Activated CD8-positive, alpha-beta T cell treated with anti-CD3 and anti-CD28 coated beads, Interleukin-2, amount 10 ng/mL, durations not matched to agents 7 days and 5 days (primary cell): ENCODE measurements around the gene FAM200B. TPM values are rescaled to one million over a fixed set of nuclear protein-coding genes. Genes with fewer than 3 reads are reported as not detected.

Experiments used
- ATAC-seq: fragments of 150-1000 bp; cut with Tn5 transposase; one replicate; pipeline ENCODE4 v1.10.0; 2021; ENCODE audit warnings: moderate library complexity
- CTCF ChIA-PET: fragments of 350-600 bp; sonication (Branson Sonifier 250); formaldehyde crosslinking; loops from one replicate; lab custom pipeline; 2021; ENCODE audit warnings: antibody characterized with exemption; lab: Charles Lee
- POLR2A ChIA-PET: fragments of 350-600 bp; sonication (Branson Sonifier 250); formaldehyde crosslinking; loops from one replicate; lab custom pipeline; 2021; ENCODE audit warnings: antibody characterized with exemption; lab: Charles Lee
- DNase-seq: peaks from one replicate; pipeline ENCODE4 v3.0.0-alpha.2; 2020
- H3K27ac Mint-ChIP-seq: one replicate; pipeline ENCODE4 v1.8.0; 2021; ENCODE audit warnings: mild to moderate bottlenecking, mixed read lengths
- H3K27me3 Mint-ChIP-seq: one replicate; pipeline ENCODE4 v1.8.0; 2021; ENCODE audit warnings: low read depth, mixed read lengths
- H3K36me3 Mint-ChIP-seq: one replicate; pipeline ENCODE4 v1.8.0; 2021; ENCODE audit warnings: low read depth, mixed read lengths
- H3K4me1 Mint-ChIP-seq: one replicate; pipeline ENCODE4 v1.8.0; 2021; ENCODE audit warnings: low read depth, mixed read lengths
- H3K4me3 Mint-ChIP-seq: one replicate; pipeline ENCODE4 v1.8.0; 2021; ENCODE audit warnings: mild to moderate bottlenecking, mixed read lengths
- H3K9me3 Mint-ChIP-seq: one replicate; pipeline ENCODE4 v1.8.0; 2022; ENCODE audit warnings: mixed read lengths; ENCODE audit not compliant: insufficient read depth
- total RNA-seq, 2 experiments: library from RNA; stranded (reverse); gene quantifications; one replicate each; pipeline ENCODE4 v1.2.3, GENCODE V29; 2021

FAM200B gene
- total RNA-seq, 2 experiments from 2014 or later: 15.8 to 17.2 TPM

DNA sequence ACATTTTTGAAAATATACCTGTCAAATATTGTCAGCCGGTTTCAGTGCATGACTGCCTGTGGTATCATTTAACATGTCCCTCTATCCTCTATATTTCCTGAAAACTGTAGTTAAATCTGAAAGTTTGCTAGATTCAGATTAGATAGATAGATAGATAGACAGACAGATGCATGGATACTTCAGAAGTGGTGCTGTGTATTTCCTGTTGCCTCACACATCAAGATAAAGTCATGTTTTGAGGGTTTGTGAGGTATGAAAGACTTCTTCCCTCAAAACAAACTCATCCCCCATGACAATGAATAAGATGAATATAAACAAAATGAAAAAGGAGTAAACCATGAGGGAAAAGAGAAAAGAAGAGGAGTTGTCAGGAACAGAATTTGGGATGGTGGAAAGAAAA is 15.2 kb downstream of the FAM200B start:
- peaks cover 24% of the 10 kb centered on the region for H3K27me3 Mint-ChIP-seq
- POLR2A ChIA-PET: no interaction called here
- H3K9me3 Mint-ChIP-seq: no peaks in the 10 kb centered on the region
- no peaks in the 10 kb centered on the region for H3K36me3 Mint-ChIP-seq
- no peak for DNase-seq
- H3K4me3 Mint-ChIP-seq: no peak overlapping the region
- no peak for ATAC-seq
- CTCF ChIA-PET: no interaction called here
- no peak overlapping the region for H3K27ac Mint-ChIP-seq
- H3K4me1 Mint-ChIP-seq: peaks cover 6% of the 10 kb centered on the region

DNA sequence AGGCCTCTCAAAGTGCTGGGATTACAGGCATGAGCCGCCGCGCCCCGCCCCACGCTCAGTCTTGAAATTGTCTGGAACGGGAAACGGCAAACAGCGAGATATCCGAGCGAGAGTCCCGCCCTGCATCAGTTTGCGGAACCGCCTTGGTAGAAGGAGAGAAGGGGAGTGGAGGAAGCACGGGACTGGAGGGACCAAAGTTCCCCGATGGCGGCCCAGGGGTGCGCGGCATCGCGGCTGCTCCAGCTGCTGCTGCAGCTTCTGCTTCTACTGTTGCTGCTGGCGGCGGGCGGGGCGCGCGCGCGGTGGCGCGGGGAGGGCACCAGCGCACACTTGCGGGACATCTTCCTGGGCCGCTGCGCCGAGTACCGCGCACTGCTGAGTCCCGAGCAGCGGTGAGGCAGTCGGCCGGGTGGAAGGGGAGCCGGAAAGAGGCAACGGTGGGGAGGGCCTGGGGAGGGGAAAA is 21.3 kb downstream of the FAM200B start, which contains the start of gene BST1:
Gene BST1, plus strand, starts transcription at position 125 of the 463 bp plus-strand sequence. Its CDS starts 80 bp downstream, at position 205.
- peaks cover 17% of the 10 kb centered on the region for H3K4me1 Mint-ChIP-seq
- H3K36me3 Mint-ChIP-seq: no peaks in the 10 kb centered on the region
- POLR2A ChIA-PET: no interaction called here
- peak within 1 kb of the TSS; percentile 57 for H3K27ac Mint-ChIP-seq
- peak within 1 kb of the TSS; percentile 80 for H3K4me3 Mint-ChIP-seq
- CTCF ChIA-PET: interaction anchor here (1.3 kb wide), 1 partner anchor 103 kb away, joined by 3 read pairs; no protein-coding TSS in a partner anchor
- peak; percentile 61 for DNase-seq
- H3K27me3 Mint-ChIP-seq: peaks cover 39% of the 10 kb centered on the region
- H3K9me3 Mint-ChIP-seq: no peaks in the 10 kb centered on the region
- peak; percentile 84 for ATAC-seq

DNA sequence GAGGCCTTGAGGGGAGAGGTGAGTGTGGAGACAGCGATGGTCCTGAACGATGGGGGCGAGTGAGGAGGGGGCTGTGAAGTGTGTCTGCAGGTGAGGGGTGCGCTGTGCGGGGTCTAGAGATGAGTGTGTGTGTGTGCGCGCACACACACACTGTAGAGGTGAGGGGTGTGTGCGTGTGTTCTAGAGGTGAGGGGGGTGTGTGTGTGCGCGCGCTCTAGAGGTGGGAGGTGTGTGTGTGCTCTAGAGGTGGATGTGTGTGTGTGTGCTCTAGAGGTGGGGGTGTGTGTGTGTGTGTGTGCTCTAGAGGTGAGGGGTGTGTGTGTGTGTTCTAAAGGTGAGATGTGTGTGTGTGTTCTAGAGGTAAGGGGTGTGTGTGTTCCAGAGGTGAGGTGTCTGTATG is 21.8 kb downstream of the FAM200B start:
- ChIA-PET CTCF (interaction anchor here (1.3 kb wide), 1 partner anchor 102 kb away, joined by 3 read pairs; no protein-coding TSS in a partner anchor), POLR2A (no interaction called here)
- no peak for ATAC-seq

DNA sequence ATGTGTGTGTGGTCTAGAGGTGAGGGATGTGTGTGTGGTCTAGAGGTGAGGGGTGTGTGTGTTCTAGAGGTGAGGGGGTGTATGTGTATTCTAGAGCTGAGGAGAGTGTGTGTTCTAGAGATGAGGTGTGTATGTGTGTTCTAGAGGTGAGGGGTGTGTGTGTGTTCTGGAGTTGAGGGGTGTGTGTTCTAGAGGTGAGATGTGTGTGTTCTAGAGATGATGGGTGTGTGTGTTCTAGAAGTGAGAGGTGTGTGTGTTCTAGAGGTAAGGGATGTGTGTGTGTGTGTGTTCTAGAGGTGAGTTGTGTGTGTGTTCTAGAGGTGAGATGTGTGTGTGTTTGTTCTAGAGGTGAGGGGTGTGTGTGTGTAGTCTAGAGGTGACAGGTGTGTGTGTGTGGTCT is 22.5 kb downstream of the FAM200B start:
- H3K27me3 Mint-ChIP-seq: peaks cover 34% of the 10 kb centered on the region
- no peak for DNase-seq
- ChIA-PET POLR2A (no interaction called here), CTCF (no interaction called here)
- no peaks in the 10 kb centered on the region for H3K9me3 Mint-ChIP-seq
- no peak for ATAC-seq
- no peaks in the 10 kb centered on the region for H3K36me3 Mint-ChIP-seq
- H3K27ac Mint-ChIP-seq: no peak overlapping the region
- peaks cover 17% of the 10 kb centered on the region for H3K4me1 Mint-ChIP-seq
- H3K4me3 Mint-ChIP-seq: no peak overlapping the region

More for the DNA sequence above, 21.8 kb downstream of the FAM200B start:
- Mint-ChIP-seq H3K36me3 (no peaks in the 10 kb centered on the region), H3K4me3 (peak overlapping the region; percentile 80), H3K27me3 (peaks cover 39% of the 10 kb centered on the region), H3K27ac (peak overlapping the region; percentile 8), H3K4me1 (peaks cover 17% of the 10 kb centered on the region), H3K9me3 (no peaks in the 10 kb centered on the region)
- DNase-seq: no peak

DNA sequence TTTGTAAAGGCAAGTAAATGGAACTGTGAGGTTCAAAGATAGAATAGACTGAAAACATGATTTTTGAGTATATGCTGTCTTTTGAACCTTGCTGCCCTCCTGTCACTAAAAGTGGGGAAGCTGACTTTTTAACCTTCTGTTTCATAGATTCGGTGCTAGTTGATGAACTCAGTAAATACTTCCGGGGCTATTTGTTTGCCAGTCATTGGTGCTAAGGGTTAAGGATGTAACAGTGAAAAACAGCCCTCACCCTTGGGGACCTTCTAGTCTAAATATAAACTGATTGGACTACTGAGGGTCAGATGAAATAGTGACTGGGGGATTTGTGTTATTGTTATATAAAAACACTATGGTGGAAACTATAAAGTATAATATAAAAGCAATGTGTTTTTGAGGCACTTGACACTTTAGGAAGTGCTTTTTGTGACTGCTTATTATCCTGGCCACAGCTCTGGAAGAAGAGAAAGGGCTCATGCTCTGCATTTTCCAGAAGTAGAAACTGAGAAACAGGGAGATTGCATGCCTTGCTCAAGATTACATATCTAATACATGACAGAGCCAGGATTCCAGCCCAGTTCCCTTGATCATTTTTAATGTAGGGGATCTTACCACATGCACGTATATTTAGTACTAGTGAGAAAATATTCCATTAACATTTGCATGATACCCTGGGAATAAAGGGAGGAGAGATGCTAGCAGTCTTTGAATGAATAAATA is 25.2 kb downstream of the FAM200B start:
- no peaks in the 10 kb centered on the region for H3K9me3 Mint-ChIP-seq
- ChIA-PET POLR2A (no interaction called here), CTCF (no interaction called here)
- DNase-seq (no peak), ATAC-seq (no peak)
- H3K27me3 Mint-ChIP-seq: peaks cover 22% of the 10 kb centered on the region
- no peak overlapping the region for H3K4me3 Mint-ChIP-seq
- peaks cover 17% of the 10 kb centered on the region for H3K4me1 Mint-ChIP-seq
- H3K36me3 Mint-ChIP-seq: no peaks in the 10 kb centered on the region
- H3K27ac Mint-ChIP-seq: no peak overlapping the region

DNA sequence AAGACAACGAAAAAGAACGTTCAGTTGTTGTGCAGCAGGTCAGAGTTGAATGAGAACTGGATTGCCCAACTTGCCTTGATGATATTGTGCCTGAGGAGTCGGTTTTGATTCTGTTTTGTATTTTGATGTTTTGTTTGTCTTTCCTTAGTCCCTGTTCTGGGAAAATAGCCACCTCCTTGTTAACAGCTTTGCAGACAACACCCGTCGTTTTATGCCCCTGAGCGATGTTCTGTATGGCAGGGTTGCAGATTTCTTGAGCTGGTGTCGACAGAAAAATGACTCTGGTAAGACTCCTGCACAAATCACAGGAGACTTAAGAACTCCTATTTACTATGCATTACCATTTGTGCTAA is 25.7 kb downstream of the FAM200B start:
- peaks cover 22% of the 10 kb centered on the region for H3K27me3 Mint-ChIP-seq
- ATAC-seq (no peak), DNase-seq (no peak)
- POLR2A ChIA-PET: no interaction called here
- peaks cover 12% of the 10 kb centered on the region for H3K4me1 Mint-ChIP-seq
- H3K36me3 Mint-ChIP-seq: no peaks in the 10 kb centered on the region
- H3K27ac Mint-ChIP-seq: no peak overlapping the region
- no peaks in the 10 kb centered on the region for H3K9me3 Mint-ChIP-seq
- CTCF ChIA-PET: no interaction called here
- H3K4me3 Mint-ChIP-seq: no peak overlapping the region

DNA sequence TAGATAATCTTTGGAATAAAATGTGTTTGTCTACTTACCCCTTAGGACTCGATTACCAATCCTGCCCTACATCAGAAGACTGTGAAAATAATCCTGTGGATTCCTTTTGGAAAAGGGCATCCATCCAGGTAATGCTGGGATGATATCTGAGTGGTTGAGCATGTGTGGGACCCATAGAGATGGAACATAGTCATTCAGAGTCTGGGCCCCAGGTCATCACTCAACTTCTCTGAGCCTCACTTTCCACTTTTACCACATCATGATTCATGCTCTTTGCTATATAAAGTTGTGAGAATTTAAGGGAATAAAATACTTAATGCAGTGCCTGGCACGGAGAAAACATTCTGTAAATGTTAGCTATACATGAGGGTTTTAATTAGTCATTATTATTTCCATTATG is 30.1 kb downstream of the FAM200B start:
- ChIA-PET POLR2A (no interaction called here), CTCF (interaction anchor here (0.8 kb wide), 1 partner anchor 94 kb away, joined by 3 read pairs; no protein-coding TSS in a partner anchor)
- ATAC-seq: no peak
- Mint-ChIP-seq H3K27ac (no peak overlapping the region), H3K9me3 (no peaks in the 10 kb centered on the region), H3K4me3 (no peak overlapping the region), H3K4me1 (no peaks in the 10 kb centered on the region), H3K27me3 (peaks cover 9% of the 10 kb centered on the region), H3K36me3 (no peaks in the 10 kb centered on the region)
- no peak for DNase-seq

DNA sequence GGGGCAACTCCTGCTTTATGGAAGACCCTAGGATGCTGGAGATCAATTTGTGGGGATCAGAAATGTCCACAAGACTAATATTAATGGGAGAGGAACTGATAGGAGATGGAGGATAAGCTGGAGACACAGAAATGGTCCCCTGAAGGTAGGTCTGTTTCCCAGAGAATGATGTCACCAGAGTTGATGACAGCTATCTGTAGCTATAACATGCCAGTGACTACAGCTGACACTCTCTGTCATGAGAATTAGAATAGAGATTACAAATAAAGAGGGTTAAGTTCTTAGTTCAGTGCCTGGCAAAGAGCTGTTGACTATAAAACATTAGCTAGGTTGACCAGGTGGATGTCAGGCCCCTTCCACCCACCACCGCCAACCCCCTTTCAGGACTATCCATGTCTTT is 30.6 kb downstream of the FAM200B start:
- Mint-ChIP-seq H3K27me3 (peaks cover 9% of the 10 kb centered on the region), H3K4me3 (no peak overlapping the region), H3K9me3 (no peaks in the 10 kb centered on the region), H3K4me1 (no peaks in the 10 kb centered on the region), H3K36me3 (no peaks in the 10 kb centered on the region), H3K27ac (no peak overlapping the region)
- DNase-seq (no peak), ATAC-seq (no peak)
- CTCF ChIA-PET: interaction anchor here (0.8 kb wide), 1 partner anchor 94 kb away, joined by 3 read pairs; no protein-coding TSS in a partner anchor
- POLR2A ChIA-PET: no interaction called here

DNA sequence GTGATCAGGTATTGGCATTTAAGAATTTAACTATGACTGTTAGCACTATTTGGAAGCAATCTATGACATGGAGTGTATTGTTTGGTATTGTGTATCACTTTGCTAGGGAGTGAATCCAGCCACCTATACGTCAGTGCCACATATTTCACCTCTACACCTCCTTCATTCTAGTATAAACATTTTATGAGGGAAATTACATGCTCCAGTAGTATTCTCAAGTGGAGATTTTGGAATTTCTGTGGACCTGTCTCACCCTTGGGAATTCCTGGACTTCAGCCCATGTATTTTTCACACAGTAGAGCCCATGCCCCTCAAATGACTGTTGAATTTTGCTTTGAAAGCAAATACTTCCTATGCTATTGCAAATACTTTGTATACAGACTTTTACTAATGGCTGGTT is 32.5 kb downstream of the FAM200B start:
- H3K27me3 Mint-ChIP-seq: peaks cover 9% of the 10 kb centered on the region
- no peaks in the 10 kb centered on the region for H3K36me3 Mint-ChIP-seq
- DNase-seq (no peak), ATAC-seq (no peak)
- H3K4me3 Mint-ChIP-seq: no peak overlapping the region
- no peaks in the 10 kb centered on the region for H3K4me1 Mint-ChIP-seq
- H3K9me3 Mint-ChIP-seq: no peaks in the 10 kb centered on the region
- CTCF ChIA-PET: no interaction called here
- H3K27ac Mint-ChIP-seq: no peak overlapping the region
- POLR2A ChIA-PET: no interaction called here

DNA sequence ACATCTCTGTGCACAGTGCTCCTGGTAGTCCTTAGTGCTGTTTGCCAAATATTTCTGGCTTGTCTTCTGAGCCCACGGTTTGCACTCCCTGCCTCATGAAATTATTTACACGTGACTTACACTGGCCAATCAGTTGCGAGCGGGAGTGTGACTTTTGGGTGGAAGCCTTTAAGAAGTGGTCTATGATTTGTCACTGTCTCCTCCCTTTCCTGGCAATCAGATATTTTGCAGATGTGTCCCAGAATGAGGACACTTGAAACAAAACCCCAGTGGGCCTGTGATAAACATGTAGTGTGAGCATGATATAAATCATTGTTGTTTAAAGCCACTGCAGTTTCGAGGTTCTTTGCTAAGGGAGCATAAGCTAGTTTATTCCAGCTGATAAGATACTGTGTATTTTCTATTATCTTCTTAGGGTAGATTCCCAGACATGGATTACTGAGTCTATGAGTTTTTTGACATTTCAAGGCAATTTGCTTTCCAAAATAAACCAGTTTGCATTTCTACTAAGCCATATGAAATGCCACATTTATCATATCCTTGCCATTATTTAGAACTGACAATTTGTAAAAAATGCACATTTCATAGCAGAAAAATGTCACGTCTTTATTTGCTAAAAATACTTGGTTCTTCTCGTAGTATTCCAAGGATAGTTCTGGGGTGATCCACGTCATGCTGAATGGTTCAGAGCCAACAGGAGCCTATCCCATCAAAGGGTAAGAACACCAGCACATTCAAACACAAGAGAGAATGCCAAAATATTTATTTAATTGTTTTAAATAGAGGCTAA is 33.2 kb downstream of the FAM200B start:
- Mint-ChIP-seq H3K4me3 (no peak overlapping the region), H3K27me3 (peaks cover 12% of the 10 kb centered on the region), H3K9me3 (no peaks in the 10 kb centered on the region), H3K4me1 (no peaks in the 10 kb centered on the region), H3K27ac (no peak overlapping the region), H3K36me3 (no peaks in the 10 kb centered on the region)
- ATAC-seq: no peak
- POLR2A ChIA-PET: no interaction called here
- CTCF ChIA-PET: interaction anchor here (2.1 kb wide), 1 partner anchor 91 kb away, joined by 5 read pairs; no protein-coding TSS in a partner anchor
- no peak for DNase-seq

DNA sequence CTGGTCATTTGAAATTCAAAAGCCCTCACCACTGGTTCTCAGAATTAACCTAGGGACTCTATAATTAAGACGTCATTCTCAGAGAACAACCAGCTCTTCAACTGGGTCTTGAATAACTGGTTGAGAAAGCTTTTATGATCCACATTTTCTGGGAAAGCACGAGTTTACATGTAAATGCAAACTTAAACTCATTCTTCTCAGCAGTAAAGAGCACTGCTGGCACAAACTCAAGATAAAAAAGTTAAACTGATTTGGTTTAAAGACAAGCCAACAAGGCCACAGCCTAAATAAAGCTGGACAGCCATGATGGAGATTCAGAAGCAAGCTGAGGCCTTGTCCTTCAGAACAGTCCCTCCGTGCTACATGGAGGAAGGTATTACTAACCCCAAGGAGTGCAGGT is 34.5 kb downstream of the FAM200B start:
- ChIA-PET POLR2A (no interaction called here), CTCF (interaction anchor here (0.9 to 2.1 kb wide), 3 partner anchors 23 to 166 kb away, joined by 3 to 5 read pairs (median 4); no protein-coding TSS in a partner anchor)
- ATAC-seq (no peak), DNase-seq (no peak)
- Mint-ChIP-seq H3K4me1 (no peaks in the 10 kb centered on the region), H3K36me3 (no peaks in the 10 kb centered on the region), H3K4me3 (no peak overlapping the region), H3K9me3 (no peaks in the 10 kb centered on the region), H3K27ac (no peak overlapping the region), H3K27me3 (peaks cover 12% of the 10 kb centered on the region)

DNA sequence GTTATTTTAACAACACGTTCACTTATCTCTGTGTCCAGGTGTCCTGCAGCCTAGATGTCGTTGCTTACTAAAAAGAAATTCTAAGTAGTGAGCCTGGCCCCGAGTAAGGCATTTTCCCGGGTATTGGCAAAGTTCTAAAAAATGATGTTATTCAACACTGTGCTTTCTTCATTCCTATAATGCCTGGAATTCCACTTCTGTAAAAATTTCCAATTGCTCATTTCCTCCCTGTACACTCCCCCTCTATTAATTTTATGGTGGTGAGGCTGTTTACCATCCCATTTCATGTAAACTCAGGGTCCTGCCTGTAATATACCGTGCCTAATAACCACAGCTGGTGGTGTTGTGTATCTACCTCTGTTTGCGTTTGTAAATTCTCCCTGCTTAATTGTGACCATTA is 35.5 kb downstream of the FAM200B start:
- no peaks in the 10 kb centered on the region for H3K4me1 Mint-ChIP-seq
- H3K9me3 Mint-ChIP-seq: no peaks in the 10 kb centered on the region
- H3K27ac Mint-ChIP-seq: no peak overlapping the region
- H3K4me3 Mint-ChIP-seq: no peak overlapping the region
- no peak for ATAC-seq
- POLR2A ChIA-PET: no interaction called here
- no peaks in the 10 kb centered on the region for H3K36me3 Mint-ChIP-seq
- CTCF ChIA-PET: interaction anchor here (0.9 to 2.1 kb wide), 2 partner anchors 88 to 239 kb away, joined by 3 to 5 read pairs; no protein-coding TSS in a partner anchor
- DNase-seq: no peak
- peaks cover 10% of the 10 kb centered on the region for H3K27me3 Mint-ChIP-seq
